Caki2 (cell line): Measurements from ENCODE around the gene PTDSS2. TPM values are rescaled to one million over a fixed set of nuclear protein-coding genes. Genes with fewer than 3 reads are reported as not detected.
A peak's percentile ranks its signal among the peaks of the same experiment; 100 is the strongest.
"Not testable (repeated sequence)": the region's sequence is repeated elsewhere in the genome, so short reads cannot be mapped to it uniquely, and the experiment has no call there.

Experiments used
- DNase-seq: peaks from one replicate; pipeline ENCODE4 v3.0.0-alpha.2; 2015; ENCODE audit warnings: low read depth
- in situ Hi-C: cut with HindIII; loops from 2 replicates; pipeline ENCODE4 v1.10.0; 2016; ENCODE audit warnings: low sequenced_read_pairs, low pct_unique_long_range_greater_than_20kb, mixed read lengths
- total RNA-seq: library from RNA; depleted of rRNA; stranded (reverse); fragments of >200 nt; shearing (Covaris generic); gene quantifications from 2 replicates; pipeline ENCODE4 v1.2.3, GENCODE V29; 2014; ENCODE audit warnings: low replicate concordance; rRNA removed

The PTDSS2 gene
- 36.9 and 50.2 TPM in 2 replicates for total RNA-seq

- in situ Hi-C loops: no loop called here
- peak; percentile 85 for DNase-seq
These were observed at the start of gene PTDSS2 for GRCh38 chr11:449889-450808. Gene PTDSS2 (plus strand): TSS chr11:450279. CDS start chr11:450456, 177 bp downstream.

GRCh38 chr11:401196-401595, 48.9 kb upstream of the PTDSS2 start:
- DNase-seq, in situ Hi-C loops: not testable (repeated sequence)

GRCh38 chr11:403021-403760, 46.9 kb upstream of the PTDSS2 start:
- DNase-seq: no peak
- in situ Hi-C loops: no loop called here

- in situ Hi-C loops: no loop called here
- DNase-seq: no peak
These were observed 46.2 kb upstream of the PTDSS2 start for GRCh38 chr11:403761-404431.

- in situ Hi-C loops: no loop called here
- DNase-seq: no peak
These were observed 45.4 kb upstream of the PTDSS2 start for GRCh38 chr11:404551-405264.

GRCh38 chr11:405323-405953, 44.6 kb upstream of the PTDSS2 start:
- no peak for DNase-seq
- in situ Hi-C loops: no loop called here

GRCh38 chr11:405954-406795, 43.9 kb upstream of the PTDSS2 start:
- no peak for DNase-seq
- in situ Hi-C loops: no loop called here

- peak; percentile 80 for DNase-seq
These were observed 43.1 kb upstream of the PTDSS2 start for GRCh38 chr11:406796-407650.

GRCh38 chr11:407651-408123, 42.4 kb upstream of the PTDSS2 start:
- no peak for DNase-seq
- in situ Hi-C loops: no loop called here

More at GRCh38 chr11:406796-407650, 43.1 kb upstream of the PTDSS2 start:
- in situ Hi-C loops: no loop called here

- in situ Hi-C loops: no loop called here
These were observed 41.7 kb upstream of the PTDSS2 start for GRCh38 chr11:408154-409007.

GRCh38 chr11:409008-409599, 41.0 kb upstream of the PTDSS2 start:
- in situ Hi-C loops: no loop called here
- DNase-seq: no peak

More at GRCh38 chr11:408154-409007, 41.7 kb upstream of the PTDSS2 start:
- no peak for DNase-seq

- DNase-seq: no peak
- in situ Hi-C loops: no loop called here
These were observed 40.2 kb upstream of the PTDSS2 start for GRCh38 chr11:409600-410483.

GRCh38 chr11:410711-411110, 39.4 kb upstream of the PTDSS2 start:
- DNase-seq, in situ Hi-C loops: not testable (repeated sequence)

- in situ Hi-C loops, DNase-seq: not testable (repeated sequence)
These were observed 38.6 kb upstream of the PTDSS2 start for GRCh38 chr11:411520-411919.
